GM19452 (cell line): ENCODE results near the gene PIGO.

Source experiments
- ATAC-seq: cut with Tn5 transposase; IDR thresholded peaks from one replicate; pipeline ENCODE4 v1.9.1; 2021; ENCODE audit not compliant: unreplicated experiment

PIGO gene

GRCh38 chr9:35072461-35073278, 23.7 kb downstream of the PIGO start, which contains the start of gene VCP:
Gene VCP, minus strand, starts transcription at chr9:35072625. Its CDS starts 272 bp downstream, at chr9:35072353.
- peak; percentile 83 for ATAC-seq

- ATAC-seq = peak; percentile 50
Measured at GRCh38 chr9:35071814-35072460, 24.5 kb downstream of the PIGO start.

GRCh38 chr9:35070823-35071813, 25.3 kb downstream of the PIGO start:
- no peak for ATAC-seq

GRCh38 chr9:35069020-35069419, 27.4 kb downstream of the PIGO start:
- no peak for ATAC-seq

- ATAC-seq = no peak
Measured at GRCh38 chr9:35067056-35067455, 29.3 kb downstream of the PIGO start.

GRCh38 chr9:35060548-35061207, 35.7 kb downstream of the PIGO start:
- no peak for ATAC-seq

- no peak for ATAC-seq
Measured at GRCh38 chr9:35059438-35059837, 37.0 kb downstream of the PIGO start.

GRCh38 chr9:35057271-35057620, 39.1 kb downstream of the PIGO start:
- no peak for ATAC-seq

- ATAC-seq = no peak
Measured at GRCh38 chr9:35056571-35057270, 39.7 kb downstream of the PIGO start.

GRCh38 chr9:35054871-35055644, 41.3 kb downstream of the PIGO start:
- ATAC-seq = no peak

- ATAC-seq = no peak
Measured at GRCh38 chr9:35054185-35054835, 42.1 kb downstream of the PIGO start.

GRCh38 chr9:35051069-35051967, 45.1 kb downstream of the PIGO start:
- ATAC-seq = no peak

- ATAC-seq = no peak
Measured at GRCh38 chr9:35048511-35048910, 47.9 kb downstream of the PIGO start.

GRCh38 chr9:35044071-35044470, 52.3 kb downstream of the PIGO start:
- no peak for ATAC-seq

GRCh38 chr9:35042891-35043545, 53.4 kb downstream of the PIGO start:
- no peak for ATAC-seq

GRCh38 chr9:35042081-35042604, 54.2 kb downstream of the PIGO start:
- ATAC-seq = no peak
